Breast epithelium (tissue), 3 donors: ENCODE measurements around the gene ADIPOR2.

Experiments
- CTCF ChIP-seq, 3 donors: fragments of 450-650 bp; IDR thresholded peaks; one replicate each; pipeline ENCODE4 v1.5.1; 2016 to 2017; ENCODE audit warnings: antibody characterized with exemption in 3 of 3, mild to moderate bottlenecking in 3 of 3, moderate library complexity in 3 of 3
- POLR2A ChIP-seq: fragments of 450-650 bp; IDR thresholded peaks from one replicate; pipeline ENCODE4 v1.6.1; 2016; ENCODE audit warnings: antibody characterized with exemption, mild to moderate bottlenecking, moderate library complexity
- POLR2AphosphoS5 ChIP-seq, 3 donors: sonication (generic); formaldehyde crosslinking; IDR thresholded peaks; one replicate each; pipeline ENCODE4 v1.6.1; 2017; ENCODE audit warnings: antibody characterized with exemption in 3 of 3

- no peak for TF ChIP-seq CTCF (IDR thresholded peaks at IDR 0.05)
- no peak for TF ChIP-seq POLR2AphosphoS5 (IDR thresholded peaks at IDR 0.05)
- TF ChIP-seq POLR2A, result no peak
Observed at GRCh38 chr12:1810931-1811280, 120.0 kb downstream of the ADIPOR2 start.
